NCI-H82 (cell line): Measurements from ENCODE around the gene FLT4.
"Not testable (repeated sequence)": the region's sequence is repeated elsewhere in the genome, so short reads cannot be mapped to it uniquely, and the experiment has no call there.

Experiments
- DNase-seq: peaks from one replicate; lab custom pipeline; 2025; lab: John Stamatoyannopoulos, UW

The FLT4 gene

GRCh38 chr5:180649297-180650039, at the start of gene FLT4:
Gene FLT4 (minus strand): TSS chr5:180649600. CDS start chr5:180649545, 55 bp downstream.
- DNase-seq = no peak

GRCh38 chr5:180699042-180699441, 49.6 kb upstream of the FLT4 start:
- no peak for DNase-seq

GRCh38 chr5:180696116-180696515, 46.7 kb upstream of the FLT4 start:
- no peak for DNase-seq

GRCh38 chr5:180692429-180692828, 43.0 kb upstream of the FLT4 start:
- no peak for DNase-seq

- DNase-seq = no peak
These were observed 41.6 kb upstream of the FLT4 start for GRCh38 chr5:180691046-180691445.

- peak; percentile 62 for DNase-seq
These were observed 41.2 kb upstream of the FLT4 start for GRCh38 chr5:180690562-180690961.

GRCh38 chr5:180689775-180690174, 40.4 kb upstream of the FLT4 start:
- no peak for DNase-seq

- DNase-seq = no peak
These were observed 39.8 kb upstream of the FLT4 start for GRCh38 chr5:180689071-180689694.

GRCh38 chr5:180688330-180689070, 39.1 kb upstream of the FLT4 start:
- DNase-seq = no peak

- not testable (repeated sequence) for DNase-seq
These were observed 37.4 kb upstream of the FLT4 start for GRCh38 chr5:180686799-180687198.

GRCh38 chr5:180684623-180685161, 35.3 kb upstream of the FLT4 start:
- DNase-seq = no peak

- no peak for DNase-seq
These were observed 34.0 kb upstream of the FLT4 start for GRCh38 chr5:180683220-180683922.

GRCh38 chr5:180682560-180682959, 33.2 kb upstream of the FLT4 start:
- no peak for DNase-seq

GRCh38 chr5:180682008-180682407, 32.6 kb upstream of the FLT4 start:
- not testable (repeated sequence) for DNase-seq

- DNase-seq = not testable (repeated sequence)
These were observed 28.9 kb upstream of the FLT4 start for GRCh38 chr5:180678319-180678718.

GRCh38 chr5:180675036-180675635, 25.7 kb upstream of the FLT4 start:
- no peak for DNase-seq

- not testable (repeated sequence) for DNase-seq
These were observed 24.7 kb upstream of the FLT4 start for GRCh38 chr5:180674090-180674475.

GRCh38 chr5:180673371-180674089, 24.1 kb upstream of the FLT4 start:
- no peak for DNase-seq

- not testable (repeated sequence) for DNase-seq
These were observed 22.6 kb upstream of the FLT4 start for GRCh38 chr5:180671958-180672524.

- peak; percentile 66 for DNase-seq
These were observed 21.4 kb upstream of the FLT4 start for GRCh38 chr5:180670586-180671359.
